Dedifferentiated amniotic fluid mesenchymal stem cell (primary cell): ENCODE results near the gene TNFRSF21.
"Not testable (repeated sequence)": the region's sequence is repeated elsewhere in the genome, so short reads cannot be mapped to it uniquely, and the experiment has no call there.

ENCODE experiments used
- DNase-seq: peaks from one replicate; pipeline ENCODE4 v3.0.0-alpha.2; 2016; ENCODE audit errors: extremely low spot score

TNFRSF21 gene

DNA sequence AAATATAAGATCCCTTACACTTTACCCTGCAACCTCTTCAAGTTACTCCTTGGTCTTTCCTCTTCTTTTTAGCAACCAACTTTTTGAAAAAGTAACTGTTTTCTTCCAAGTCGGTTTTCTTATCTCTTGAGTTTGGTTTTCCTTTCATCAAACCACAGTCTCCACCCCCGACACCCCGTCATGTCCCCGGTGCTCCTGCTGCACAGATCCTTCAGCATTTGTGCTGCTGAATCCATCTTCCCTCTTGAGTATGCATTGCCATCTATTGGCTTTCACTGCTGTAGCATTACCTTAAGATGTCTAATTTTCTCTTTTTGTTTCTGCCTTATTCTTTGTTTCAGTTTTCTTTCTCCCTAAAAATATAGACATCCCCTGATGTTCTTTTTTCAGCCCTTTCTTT lies 11.9 kb upstream of the TNFRSF21 start:
- DNase-seq, result no peak

DNA sequence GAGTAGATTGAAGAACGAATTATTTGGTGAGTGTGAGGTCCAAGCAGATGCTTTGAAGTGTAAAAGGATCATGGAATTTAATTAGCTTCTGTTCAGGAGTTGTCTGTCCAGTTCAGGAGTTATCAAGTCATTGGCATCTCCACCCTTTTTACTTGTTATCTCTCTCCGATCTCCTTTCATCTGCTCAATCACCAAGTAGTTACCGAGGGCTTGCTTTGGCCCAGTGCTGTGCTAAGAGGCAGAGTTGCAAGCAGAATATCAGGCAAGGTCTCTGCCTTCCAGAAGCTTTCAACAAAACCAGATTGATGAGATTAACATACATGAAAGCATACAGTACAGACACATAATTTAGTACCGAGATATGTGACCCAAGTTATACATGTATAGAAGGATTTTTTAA lies 10.2 kb upstream of the TNFRSF21 start:
- no peak for DNase-seq

DNA sequence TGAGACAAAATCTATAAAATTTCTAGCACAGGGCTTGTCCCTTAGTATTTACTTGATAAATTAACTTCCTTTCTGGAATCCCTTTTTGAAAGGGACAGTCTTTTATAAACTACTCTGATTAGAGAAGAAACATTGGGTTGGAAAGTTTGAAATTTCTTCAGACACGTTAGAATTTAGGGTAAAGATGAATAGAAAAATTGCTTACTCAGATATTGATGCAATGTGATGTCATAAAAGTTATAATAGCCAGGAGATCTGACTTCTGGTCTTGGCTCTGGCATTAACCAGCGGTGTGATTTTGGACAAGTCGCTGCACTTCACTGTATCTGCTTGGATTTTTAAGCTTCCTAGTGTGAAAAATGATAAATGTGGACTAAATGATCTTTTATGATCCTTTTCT lies 9.7 kb upstream of the TNFRSF21 start:
- DNase-seq, result no peak

DNA sequence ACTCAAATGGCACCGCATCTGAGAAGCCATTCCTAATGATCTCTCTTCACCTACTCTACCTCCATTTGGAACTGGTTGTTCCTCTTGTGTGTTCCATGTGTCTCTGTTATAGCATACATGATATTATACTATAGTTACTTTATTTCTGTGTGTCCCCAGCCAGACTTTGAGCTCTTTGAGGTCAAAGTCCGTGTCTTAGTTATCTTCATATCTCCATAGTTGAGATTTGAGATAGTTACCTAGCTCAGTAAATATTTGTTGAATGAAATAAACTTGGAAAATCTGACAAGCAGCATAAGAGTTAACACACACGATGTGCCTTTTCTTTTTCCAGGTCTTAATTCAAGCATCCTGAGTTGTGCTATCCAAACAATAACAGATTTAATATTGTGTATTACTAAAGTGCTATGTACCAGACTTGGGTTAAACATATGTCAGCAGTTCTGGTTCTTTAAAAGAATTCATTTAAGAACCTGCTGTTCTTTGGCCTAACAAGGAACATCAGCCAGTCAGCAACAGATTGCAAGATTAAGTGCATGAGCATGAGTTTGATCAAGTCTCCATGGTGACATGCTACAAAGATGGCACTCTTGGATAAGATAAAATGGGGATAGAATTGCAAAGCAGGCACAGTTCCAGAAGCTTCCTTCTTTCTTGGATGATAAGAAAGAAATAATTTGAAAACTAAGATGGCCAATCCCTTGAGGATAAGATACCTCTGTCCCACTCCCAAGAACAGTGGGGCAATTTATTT lies 8.7 kb upstream of the TNFRSF21 start:
- no peak for DNase-seq

DNA sequence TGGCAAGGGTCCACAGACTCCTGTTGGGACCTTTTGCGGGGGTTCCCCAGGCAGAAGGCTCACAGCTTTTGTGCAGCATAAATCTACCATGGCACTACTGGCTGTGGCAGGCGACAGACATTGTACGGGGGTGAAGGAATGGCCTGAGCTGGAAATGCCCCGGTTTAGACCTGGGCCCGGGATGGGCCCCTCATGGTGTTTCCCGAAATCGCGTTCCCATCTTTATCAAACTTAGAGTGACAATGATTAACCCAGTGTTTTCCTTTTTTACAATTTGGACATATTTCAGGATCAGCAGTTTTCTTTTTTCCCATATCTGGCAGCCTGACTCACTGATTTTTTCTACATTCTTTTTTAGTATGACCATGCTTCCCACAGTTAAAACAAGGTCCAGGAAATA lies 5.5 kb upstream of the TNFRSF21 start:
- DNase-seq, result not testable (repeated sequence)

DNA sequence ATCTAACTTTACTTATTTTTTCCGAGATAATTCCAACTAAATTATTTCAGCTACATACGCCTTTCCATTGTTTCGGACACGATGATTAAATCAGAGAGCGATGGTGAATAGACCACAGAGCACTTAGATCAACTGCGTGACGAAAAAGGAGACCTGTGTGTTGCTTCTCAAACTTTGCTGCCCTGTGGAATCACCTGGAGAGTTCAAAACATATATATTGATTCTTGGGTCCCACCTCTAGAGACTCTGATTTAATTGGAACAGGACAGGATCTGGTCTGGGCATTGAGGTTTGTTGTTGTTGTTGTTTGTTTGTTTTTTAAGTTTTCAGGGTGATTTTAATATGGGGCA lies 401 bp upstream of the TNFRSF21 start:
- DNase-seq, result no peak

DNA sequence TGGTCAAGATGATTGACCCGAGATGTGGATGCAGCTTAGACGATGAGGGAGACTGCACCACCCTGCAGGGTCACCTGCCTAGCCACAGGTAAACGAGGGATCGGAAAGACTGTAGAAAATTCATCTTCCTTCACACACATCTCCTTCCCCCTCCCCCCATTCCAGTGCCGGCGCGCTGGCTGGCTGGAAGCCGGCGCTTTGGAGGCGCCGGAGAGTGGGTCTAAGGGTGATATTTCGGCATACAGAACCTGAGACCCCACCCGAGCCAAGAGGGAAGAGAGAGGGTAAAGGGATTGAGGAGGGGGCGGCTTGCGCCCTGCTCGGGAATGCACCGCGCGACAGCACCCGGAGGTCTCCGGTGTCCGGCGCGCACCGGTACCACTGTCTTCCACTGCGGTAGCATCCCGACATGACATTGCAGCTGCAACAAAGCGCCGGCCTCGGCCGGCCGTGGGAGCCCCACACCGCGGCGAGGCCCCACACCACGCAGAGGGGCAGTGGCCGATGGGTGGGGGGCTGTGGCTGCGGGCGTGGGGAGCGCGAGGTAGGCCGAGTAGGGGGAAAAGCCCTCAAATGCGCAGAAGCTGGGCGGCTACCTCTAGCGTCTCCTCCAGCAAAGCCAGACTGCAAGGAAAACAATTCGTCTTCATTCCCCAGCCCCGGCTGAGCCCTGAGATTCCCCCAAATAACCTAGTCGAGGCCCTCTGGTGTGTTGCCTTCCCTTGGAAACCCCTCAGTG lies 984 bp downstream of the TNFRSF21 start:
- no peak for DNase-seq

DNA sequence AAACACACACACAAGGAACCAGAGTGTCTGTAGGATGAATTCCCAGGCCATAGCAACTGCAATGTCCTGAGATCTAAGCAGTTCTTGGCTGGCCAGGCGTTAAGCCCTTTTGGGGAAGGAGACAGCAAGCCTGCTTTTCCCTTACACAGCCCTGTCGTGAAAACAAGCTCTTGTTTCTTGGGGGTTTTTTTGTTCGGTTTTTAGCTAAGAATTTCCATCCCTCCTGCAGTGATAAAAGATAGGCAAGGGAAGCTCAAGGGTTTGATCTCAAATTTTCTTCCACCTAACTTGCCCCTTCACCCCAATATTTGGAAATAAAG lies 1.5 kb downstream of the TNFRSF21 start:
- DNase-seq, result no peak

DNA sequence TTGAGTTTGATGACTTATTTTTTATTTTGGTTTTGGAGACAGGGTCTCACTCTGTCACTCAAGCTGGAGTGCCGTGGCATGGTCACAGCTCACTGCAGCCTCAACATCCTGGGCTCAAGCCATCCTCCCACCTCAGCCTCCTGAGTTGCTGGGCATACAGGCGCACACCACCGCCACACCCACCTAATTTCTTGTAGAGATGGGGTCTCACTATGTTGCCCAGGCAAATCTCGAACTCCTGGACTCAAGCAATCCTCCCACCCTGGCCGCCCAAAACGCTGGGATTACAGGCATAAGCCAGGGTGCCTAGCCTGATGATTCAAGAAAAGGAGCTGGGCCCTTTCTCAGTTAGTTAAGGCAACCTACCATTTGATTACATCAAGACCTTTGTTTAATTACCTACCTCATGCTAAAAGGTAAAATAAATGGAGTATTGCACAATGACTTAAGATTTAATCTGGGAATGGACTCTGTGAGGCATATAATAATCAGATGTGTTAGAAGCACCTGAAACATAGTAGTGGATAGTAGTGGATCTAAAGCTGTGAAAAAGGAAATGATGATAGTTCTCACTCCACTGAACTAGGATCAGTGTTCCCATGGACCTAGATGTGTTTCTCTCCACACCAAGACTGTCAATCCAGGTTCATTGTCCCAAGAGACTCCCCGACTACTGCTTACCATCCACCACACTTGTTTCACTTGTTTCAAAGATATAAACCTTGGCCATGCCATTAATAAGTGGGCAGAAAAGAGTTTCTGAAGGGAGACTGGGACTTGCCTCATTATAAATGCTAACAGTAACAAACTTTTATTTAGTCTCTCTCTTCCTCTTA lies 2.1 kb downstream of the TNFRSF21 start:
- DNase-seq, result no peak

- DNase-seq, result no peak
Measured at GRCh38 chr6:47306887-47307286, 2.8 kb downstream of the TNFRSF21 start.

DNA sequence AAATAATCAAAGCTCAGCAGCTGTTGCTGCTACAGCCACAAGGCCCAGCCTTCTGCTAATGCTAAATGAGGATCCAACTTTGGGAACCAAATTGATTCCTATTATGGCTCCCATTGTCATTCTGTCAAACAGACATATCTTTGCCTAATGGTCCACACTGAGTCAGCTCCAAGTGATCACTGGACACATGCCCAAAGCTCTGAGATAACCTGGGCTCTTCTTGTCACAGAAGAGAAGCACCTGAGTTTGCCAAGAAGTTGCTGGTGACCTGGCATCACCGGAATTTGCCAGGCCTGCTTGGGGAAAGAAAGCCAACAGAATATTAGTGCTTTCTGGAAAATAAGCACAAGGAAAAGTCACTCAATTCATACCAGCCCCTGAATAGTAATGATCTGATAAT lies 5.8 kb downstream of the TNFRSF21 start:
- no peak for DNase-seq

DNA sequence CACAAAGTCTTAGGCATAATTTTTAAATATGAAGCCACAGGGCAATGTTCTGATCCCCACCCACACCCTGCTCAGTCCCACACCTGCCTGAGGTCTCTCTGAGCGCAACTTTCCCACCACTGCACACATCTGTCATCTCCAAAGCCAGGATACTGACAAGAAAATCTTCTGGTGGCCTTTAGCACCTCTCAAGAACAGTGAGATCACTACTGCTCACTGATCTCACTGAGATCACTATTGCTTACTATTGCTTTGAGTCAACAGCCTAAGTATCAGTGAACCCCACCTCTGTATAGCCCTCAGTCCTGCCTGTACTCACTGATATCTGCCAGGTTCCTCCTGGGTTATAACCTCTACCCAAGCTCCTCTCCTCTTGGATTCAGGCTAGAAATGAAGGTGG lies 6.4 kb downstream of the TNFRSF21 start:
- no peak for DNase-seq

GRCh38 chr6:47302043-47302442 lies 7.7 kb downstream of the TNFRSF21 start:
- no peak for DNase-seq

- no peak for DNase-seq
Measured at GRCh38 chr6:47301441-47301840, 8.3 kb downstream of the TNFRSF21 start.

- no peak for DNase-seq
Measured at GRCh38 chr6:47300417-47300816, 9.3 kb downstream of the TNFRSF21 start.

GRCh38 chr6:47299965-47300364 lies 9.7 kb downstream of the TNFRSF21 start:
- no peak for DNase-seq

DNA sequence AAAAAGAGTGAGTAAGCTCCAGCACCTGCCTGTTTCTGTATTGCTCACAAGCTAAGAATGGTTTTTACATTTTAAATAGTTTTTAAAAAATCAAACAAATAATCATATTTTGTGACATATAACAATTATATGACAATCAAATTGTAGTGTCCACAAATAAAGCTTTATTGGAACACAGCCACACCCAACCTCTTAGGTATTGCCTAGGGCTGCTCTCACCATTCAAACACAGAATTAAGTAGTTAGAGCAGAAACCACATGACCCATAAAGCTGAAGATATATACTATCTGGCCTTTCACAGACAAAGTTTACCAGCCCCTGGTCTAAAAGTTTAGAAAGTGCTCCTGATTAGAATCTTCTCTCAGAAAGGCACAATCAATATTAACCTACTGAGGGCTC lies 11.2 kb downstream of the TNFRSF21 start:
- no peak for DNase-seq

DNA sequence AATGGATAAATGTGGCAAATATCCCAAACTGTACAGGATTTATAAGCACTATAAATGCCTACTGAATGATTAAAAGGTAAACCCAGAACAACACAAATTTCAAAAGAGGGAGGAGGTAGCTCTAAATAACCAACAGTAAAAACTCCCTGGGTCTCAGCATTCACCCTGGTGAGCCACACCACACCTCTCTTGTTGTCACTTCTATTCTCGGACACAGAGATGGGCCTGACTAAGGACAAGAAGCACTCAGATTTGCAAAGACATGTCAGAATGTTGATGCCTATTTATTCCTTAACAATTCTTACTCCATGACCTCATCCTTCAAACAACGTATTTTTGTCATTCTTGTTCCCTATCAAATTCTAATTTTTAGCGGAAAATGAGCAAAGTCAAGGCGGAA lies 14.7 kb downstream of the TNFRSF21 start:
- no peak for DNase-seq

GRCh38 chr6:47292944-47293343 lies 16.8 kb downstream of the TNFRSF21 start:
- no peak for DNase-seq

- no peak for DNase-seq
Measured at GRCh38 chr6:47292027-47292426, 17.7 kb downstream of the TNFRSF21 start.

- DNase-seq, result no peak
Measured at GRCh38 chr6:47290124-47290834, 19.4 kb downstream of the TNFRSF21 start.
